Stromal cell of bone marrow (primary cell): ENCODE measurements around the gene P2RX5.
A peak's percentile ranks its signal among the peaks of the same experiment; 100 is the strongest.

Experiments used
- DNase-seq: peaks from one replicate; pipeline ENCODE4 v3.0.0-alpha.2; 2012; ENCODE audit warnings: low read depth

Gene P2RX5

GRCh38 chr17:3656755-3657587 lies 39.0 kb downstream of the P2RX5 start:
- DNase-seq: no peak

GRCh38 chr17:3656353-3656752 lies 39.6 kb downstream of the P2RX5 start:
- DNase-seq: no peak

- DNase-seq: no peak
These were observed 40.2 kb downstream of the P2RX5 start for GRCh38 chr17:3655766-3656165.

- DNase-seq: no peak
These were observed 48.0 kb downstream of the P2RX5 start for GRCh38 chr17:3647769-3648555.

GRCh38 chr17:3647251-3647650 lies 48.7 kb downstream of the P2RX5 start:
- DNase-seq: no peak

GRCh38 chr17:3645310-3645709 lies 50.6 kb downstream of the P2RX5 start:
- no peak for DNase-seq

GRCh38 chr17:3643889-3644349 lies 52.0 kb downstream of the P2RX5 start:
- DNase-seq: no peak

- DNase-seq: no peak
These were observed 54.1 kb downstream of the P2RX5 start for GRCh38 chr17:3641717-3642486.

GRCh38 chr17:3641014-3641413 lies 54.9 kb downstream of the P2RX5 start:
- no peak for DNase-seq

- DNase-seq: peak; percentile 73
These were observed 55.9 kb downstream of the P2RX5 start for GRCh38 chr17:3639981-3640596.

- no peak for DNase-seq
These were observed 59.0 kb downstream of the P2RX5 start for GRCh38 chr17:3636908-3637373.

GRCh38 chr17:3636154-3636907 lies 59.6 kb downstream of the P2RX5 start, which contains the start of the genes CTNS and SHPK:
TSS of gene CTNS (plus strand) at chr17:3636760. CDS start at chr17:3640207, 3,447 bp downstream.
TSS of gene SHPK (minus strand) at chr17:3636250. CDS start at chr17:3636219, 31 bp downstream.
- peak; percentile 94 for DNase-seq

- DNase-seq: no peak
These were observed 60.3 kb downstream of the P2RX5 start for GRCh38 chr17:3635474-3636153.

- DNase-seq: no peak
These were observed 63.7 kb downstream of the P2RX5 start for GRCh38 chr17:3632287-3632686.

- no peak for DNase-seq
These were observed 65.2 kb downstream of the P2RX5 start for GRCh38 chr17:3630781-3631180.

GRCh38 chr17:3627769-3628167 lies 68.2 kb downstream of the P2RX5 start:
- DNase-seq: no peak

GRCh38 chr17:3626831-3627768 lies 68.9 kb downstream of the P2RX5 start:
- no peak for DNase-seq
